Keratinocyte (primary cell): Measurements from ENCODE around the gene ABHD16A. TPM values are rescaled to one million over a fixed set of nuclear protein-coding genes. Genes with fewer than 3 reads are reported as not detected.

Experiments used
- DNase-seq: peaks from one replicate; pipeline ENCODE4 v3.0.0-alpha.2; 2011; ENCODE audit warnings: low read depth, missing footprints, low spot score
- FAIRE-seq: peaks from 2 replicates; lab custom pipeline; 2011; peaks lifted over from hg19 to GRCh38; lab: Jason Lieb, UNC
- H2AFZ ChIP-seq: 2 replicates; pipeline ENCODE4 v1.6.0; 2012; ENCODE audit warnings: low read length, control low read depth, inconsistent platforms; ENCODE audit not compliant: control insufficient read depth
- H3K27ac ChIP-seq: 2 replicates; pipeline ENCODE4 v1.5.1; 2011; ENCODE audit warnings: low read length; ENCODE audit not compliant: control insufficient read depth, insufficient read depth
- H3K27me3 ChIP-seq: 3 replicates; pipeline ENCODE4 v1.6.0; 2011; ENCODE audit warnings: low read length; ENCODE audit not compliant: control insufficient read depth, insufficient read depth; ENCODE audit errors: extremely low read depth
- H3K36me3 ChIP-seq, 2 experiments: 2 replicates in 1 of 2; 3 replicates in 1 of 2; pipeline ENCODE4 v1.5.1; 2011; ENCODE audit warnings: low read length in 2 of 2, mild to moderate bottlenecking in 1 of 2; ENCODE audit not compliant: control insufficient read depth in 2 of 2, insufficient read depth in 2 of 2; ENCODE audit errors: extremely low read depth in 1 of 2
- H3K4me1 ChIP-seq: 3 replicates; pipeline ENCODE4 v1.5.1; 2011; ENCODE audit warnings: low read length; ENCODE audit not compliant: control insufficient read depth, insufficient read depth; ENCODE audit errors: extremely low read depth
- H3K4me2 ChIP-seq: 3 replicates; pipeline ENCODE4 v1.6.0; 2011; ENCODE audit warnings: low read depth, low read length; ENCODE audit not compliant: control insufficient read depth, insufficient read depth; ENCODE audit errors: extremely low read depth
- H3K4me3 ChIP-seq, 3 experiments: fragments of 200-600 bp in 1 of 3; sonication (generic) in 1 of 3; 2 replicates in 2 of 3; 3 replicates in 1 of 3; pipeline ENCODE4 v1.5.1; 2011 to 2016; ENCODE audit warnings: low read length in 3 of 3, mild to moderate bottlenecking in 3 of 3, control low read depth in 2 of 3, inconsistent platforms in 1 of 3, low read depth in 1 of 3, mixed read lengths in 1 of 3, mixed run types in 1 of 3, moderate library complexity in 1 of 3; ENCODE audit not compliant: control insufficient read depth in 2 of 3, insufficient read depth in 2 of 3; ENCODE audit errors: extremely low read depth in 1 of 3
- H3K79me2 ChIP-seq: 2 replicates; pipeline ENCODE4 v1.6.0; 2012; ENCODE audit warnings: low read length; ENCODE audit not compliant: control insufficient read depth, insufficient read depth
- H3K9ac ChIP-seq: 3 replicates; pipeline ENCODE4 v1.6.0; 2011; ENCODE audit warnings: low read length; ENCODE audit not compliant: control insufficient read depth, insufficient read depth; ENCODE audit errors: extremely low read depth
- H3K9me1 ChIP-seq: 3 replicates; pipeline ENCODE4 v1.6.0; 2011; ENCODE audit warnings: low read length; ENCODE audit not compliant: control insufficient read depth, insufficient read depth; ENCODE audit errors: extremely low read depth
- H3K9me3 ChIP-seq: 2 replicates; pipeline ENCODE4 v1.5.1; 2012; ENCODE audit warnings: low read depth, low read length; ENCODE audit not compliant: control insufficient read depth
- H4K20me1 ChIP-seq: 3 replicates; pipeline ENCODE4 v1.6.0; 2011; ENCODE audit warnings: low read length; ENCODE audit not compliant: control insufficient read depth, insufficient read depth; ENCODE audit errors: extremely low read depth
- CTCF ChIP-seq, 3 experiments: IDR thresholded peaks in 1 of 3; conservative IDR thresholded peaks in 1 of 3; optimal IDR thresholded peaks in 1 of 3; 2 replicates in 2 of 3; 3 replicates in 1 of 3; pipeline versions ENCODE3 to v1.5.1; 2011; ENCODE audit warnings: low read length in 3 of 3, mild to moderate bottlenecking in 3 of 3, moderate library complexity in 2 of 3, control low read depth in 1 of 3, inconsistent platforms in 1 of 3; ENCODE audit not compliant: insufficient read depth in 2 of 3; ENCODE audit errors: extremely low read depth in 1 of 3
- EZH2 ChIP-seq: IDR thresholded peaks from one replicate; pipeline ENCODE4 v1.6.1; 2012; ENCODE audit warnings: inconsistent platforms, mild to moderate bottlenecking, low read length, moderate library complexity
- dilution Hi-C: fragments of 300-500 bp; cut with MboI; formaldehyde crosslinking; loops from one replicate; pipeline ENCODE4 v1.7.0; 2020; ENCODE audit warnings: low sequenced_read_pairs; ENCODE audit not compliant: extremely low pct_ligation_motif_present
- polyA plus RNA-seq, 5 experiments: library from polyadenylated mRNA; depleted of rRNA in 3 of 5; stranded (reverse) in 3 of 5; stranded (forward) in 1 of 5; unstranded in 1 of 5; fragments of >200 nt; gene quantifications; 1 replicate in 1 of 5; 2 replicates in 3 of 5; 3 replicates in 1 of 5; pipeline versions ENCODE4 v1.2.1 to v1.2.3, GENCODE V29; 2011 to 2012; ENCODE audit warnings: missing spikeins in 2 of 5, low read depth in 1 of 5, low replicate concordance in 1 of 5

ABHD16A gene
- polyA plus RNA-seq, 1 donor (not counting 4 experiments of a cell fraction or from before 2014, with no cell fraction given) = 21.8 TPM

DNA sequence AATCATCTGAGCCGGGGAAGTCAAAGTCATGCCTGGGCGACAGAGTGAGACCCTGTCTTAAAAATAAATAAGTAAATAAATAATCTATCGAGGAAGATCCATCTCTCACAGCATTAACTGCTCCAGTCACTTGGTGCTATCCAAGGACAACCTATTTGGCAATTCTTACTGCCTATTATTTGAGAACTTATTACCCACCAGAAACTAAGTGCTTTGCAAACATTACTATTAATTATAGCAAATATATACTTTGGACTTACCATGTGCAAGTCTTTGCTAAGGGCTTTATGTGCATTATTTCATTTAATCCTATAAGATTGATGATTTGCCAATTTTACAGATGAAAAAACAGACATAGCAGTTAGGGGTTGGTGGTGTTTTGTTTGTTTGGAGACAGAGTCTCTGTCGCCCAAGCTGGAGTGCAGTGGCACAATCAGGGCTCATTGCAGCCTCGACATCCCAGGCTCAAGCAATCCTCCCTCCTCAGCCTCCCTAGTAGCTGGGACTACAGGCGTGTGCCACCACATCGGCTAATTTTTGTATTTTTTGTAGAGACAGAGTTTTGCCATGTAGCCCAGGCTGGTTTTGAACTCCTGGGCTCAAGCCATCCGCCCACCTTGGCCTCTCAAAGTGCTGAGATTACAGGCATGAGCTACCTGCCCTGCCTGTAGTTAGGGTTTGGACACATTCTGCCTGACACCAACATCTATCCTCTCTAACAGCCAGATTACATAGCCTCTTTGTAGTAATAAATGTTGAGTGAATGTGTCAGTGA, 48.4 kb downstream of the ABHD16A start:
- Histone ChIP-seq H3K4me2 (no peak overlapping the region), H3K79me2 (peaks cover 50% of the 10 kb centered on the region), H3K27me3 (no peaks in the 10 kb centered on the region), H3K4me1 (peaks cover 27% of the 10 kb centered on the region), H2AFZ (no peak overlapping the region), H3K9ac (no peak overlapping the region), H3K27ac (no peak overlapping the region), H3K36me3 (peaks cover 8 to 10% of the 10 kb centered on the region in 2 experiments), H3K9me3 (no peaks in the 10 kb centered on the region), H3K9me1 (no peaks in the 10 kb centered on the region), H3K4me3 (no peak overlapping the region), H4K20me1 (no peaks in the 10 kb centered on the region)
- FAIRE-seq = no peak
- no peak for TF ChIP-seq EZH2
- TF ChIP-seq CTCF (optimal IDR thresholded peaks at IDR 0.05 in 1 of 3, IDR thresholded peaks at IDR 0.05 in 1 of 3, conservative IDR thresholded peaks at IDR 0.05 in 1 of 3; ENCODE audit: extremely low read depth in 1 of 3, insufficient read depth in 2 of 3, low read length in 3 of 3) = no peak
- DNase-seq = no peak
- dilution Hi-C loops = no loop called here

DNA sequence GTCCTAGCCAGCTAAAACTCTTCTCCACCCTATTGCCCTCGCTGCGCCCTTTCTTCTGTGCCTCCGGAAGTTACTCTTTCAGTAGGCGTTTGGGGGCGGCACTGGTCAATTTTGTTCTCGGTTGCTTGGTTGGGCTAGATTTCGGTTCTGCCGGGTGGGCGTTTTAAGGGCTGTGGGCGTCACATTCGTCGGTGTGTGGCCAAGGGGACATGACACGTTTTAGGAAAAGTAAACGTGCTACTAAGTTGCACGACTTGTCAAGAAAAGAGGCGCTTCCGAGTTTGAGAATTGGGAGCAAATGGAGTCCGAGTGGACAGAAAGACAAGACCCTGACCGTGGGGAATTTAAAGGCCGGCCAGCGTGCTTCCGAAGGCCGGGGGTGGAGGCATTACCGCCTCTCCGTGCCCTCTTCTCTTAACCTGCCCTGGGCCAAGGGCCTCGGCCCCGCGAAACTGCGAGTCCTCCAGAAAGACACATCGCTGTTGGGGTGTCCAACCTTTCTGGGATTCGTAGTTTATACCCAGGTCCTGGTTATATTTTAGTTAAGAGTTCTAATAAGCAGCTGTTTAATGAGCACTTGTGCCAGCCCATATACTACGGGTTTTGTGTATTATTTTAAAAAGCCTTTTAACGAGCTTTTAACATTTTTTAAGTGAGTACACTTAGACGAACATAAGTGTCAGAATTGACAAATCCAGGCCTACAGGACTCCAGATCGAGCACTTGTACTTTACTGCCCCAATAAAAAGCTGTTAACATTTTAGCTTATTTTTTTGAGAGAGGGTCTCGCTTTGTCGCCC, 50.0 kb downstream of the ABHD16A start:
- Histone ChIP-seq H3K4me3 (peak overlapping the region; percentile 62 to 96 (median 96)), H3K27me3 (no peaks in the 10 kb centered on the region), H3K9me3 (no peaks in the 10 kb centered on the region), H3K9me1 (no peaks in the 10 kb centered on the region), H2AFZ (peak overlapping the region; percentile 90), H3K9ac (peak overlapping the region; percentile 99), H3K4me2 (peak overlapping the region; percentile 99), H4K20me1 (peaks cover 4% of the 10 kb centered on the region), H3K79me2 (peaks cover 46% of the 10 kb centered on the region), H3K4me1 (peaks cover 12% of the 10 kb centered on the region), H3K36me3 (peaks cover 16 to 21% of the 10 kb centered on the region in 2 experiments), H3K27ac (peak overlapping the region; percentile 100)
- TF ChIP-seq CTCF (optimal IDR thresholded peaks at IDR 0.05 in 1 of 3, IDR thresholded peaks at IDR 0.05 in 1 of 3, conservative IDR thresholded peaks at IDR 0.05 in 1 of 3; ENCODE audit: extremely low read depth in 1 of 3, insufficient read depth in 2 of 3, low read length in 3 of 3) (no peak), EZH2 (no peak)
- dilution Hi-C loops = no loop called here
- FAIRE-seq = peak; percentile 65
- DNase-seq = peak; percentile 50
